OCI-M2 (cell line): Measurements from ENCODE around the gene FGF6.
"Not testable (repeated sequence)": the region's sequence is repeated elsewhere in the genome, so short reads cannot be mapped to it uniquely, and the experiment has no call there.

Experiments
- DNase-seq: peaks from one replicate; lab custom pipeline; 2025; ENCODE audit not compliant: unreplicated experiment; lab: John Stamatoyannopoulos, UW

FGF6 gene

GRCh38 chr12:4421590-4422031 is 24.0 kb downstream of the FGF6 start:
- DNase-seq: no peak

DNA sequence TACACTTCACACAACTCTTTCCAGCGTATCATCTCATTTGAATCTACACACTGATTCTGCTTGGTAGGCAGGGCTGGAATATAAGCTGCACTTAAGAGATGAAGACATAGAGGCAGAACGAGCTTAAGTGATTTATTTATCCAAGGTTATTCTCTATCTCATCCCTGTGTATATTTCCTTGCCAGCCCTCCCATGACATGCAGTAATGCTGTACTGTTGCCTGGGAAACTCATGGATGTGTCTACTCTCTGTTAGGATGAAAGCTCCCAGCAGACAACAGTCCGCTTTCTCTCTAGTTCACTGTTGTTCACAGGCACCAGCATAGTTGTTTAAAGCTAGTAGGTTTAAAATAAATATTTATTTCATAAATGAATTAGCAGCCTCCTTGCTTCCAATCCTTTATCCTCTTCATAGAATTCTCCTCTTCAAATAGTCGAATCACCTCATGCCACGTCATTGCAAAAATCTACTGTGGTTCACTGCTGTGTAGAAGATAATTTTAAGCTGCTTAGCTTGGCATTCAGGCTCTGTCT is 25.4 kb downstream of the FGF6 start:
- DNase-seq: no peak

- no peak for DNase-seq
Measured at GRCh38 chr12:4418913-4419312, 26.7 kb downstream of the FGF6 start.

- no peak for DNase-seq
Measured at GRCh38 chr12:4417936-4418335, 27.7 kb downstream of the FGF6 start.

- DNase-seq: no peak
Measured at GRCh38 chr12:4417455-4417854, 28.2 kb downstream of the FGF6 start.

- DNase-seq: no peak
Measured at GRCh38 chr12:4416276-4416675, 29.3 kb downstream of the FGF6 start.

DNA sequence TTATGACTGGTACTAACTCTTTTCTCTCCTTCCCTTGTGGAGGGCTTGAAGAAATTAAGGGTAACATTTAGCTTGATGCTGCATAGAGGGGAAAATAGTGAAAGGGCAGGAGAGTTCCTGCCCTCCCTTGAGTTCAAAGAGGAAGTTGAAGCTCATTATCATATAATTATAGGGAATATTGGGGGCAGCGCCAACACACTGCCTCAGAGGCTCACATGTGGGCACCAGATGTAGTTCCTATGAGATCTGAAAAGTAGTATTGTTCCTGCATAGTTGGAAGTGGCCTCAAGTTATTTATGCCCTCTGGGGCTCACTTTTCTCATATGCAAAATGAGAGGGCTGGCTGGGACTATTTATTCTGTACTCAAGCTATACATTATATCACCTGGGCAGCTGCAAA is 33.1 kb downstream of the FGF6 start:
- DNase-seq: no peak

GRCh38 chr12:4412056-4412455 is 33.6 kb downstream of the FGF6 start:
- no peak for DNase-seq

DNA sequence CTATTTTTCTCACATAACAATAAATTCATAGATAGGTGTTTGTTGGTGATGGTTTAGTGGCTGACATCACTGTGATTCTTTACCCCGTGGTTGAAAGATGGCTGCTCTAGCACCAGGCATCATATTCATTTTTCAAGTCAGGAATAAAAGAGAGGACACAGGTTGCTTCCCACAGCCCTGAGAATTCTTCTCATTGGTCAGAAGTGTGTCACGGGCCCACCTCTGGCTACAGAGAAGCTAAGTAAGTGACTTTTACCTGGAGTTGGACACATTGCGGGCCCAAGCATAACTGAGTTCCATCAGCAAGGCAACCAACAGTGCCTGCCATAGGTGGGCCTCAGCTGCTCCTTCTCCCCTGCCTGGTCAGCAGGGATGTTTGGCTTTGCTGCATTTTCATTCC is 38.5 kb downstream of the FGF6 start:
- no peak for DNase-seq

GRCh38 chr12:4404877-4405637 is 40.6 kb downstream of the FGF6 start:
- not testable (repeated sequence) for DNase-seq

DNA sequence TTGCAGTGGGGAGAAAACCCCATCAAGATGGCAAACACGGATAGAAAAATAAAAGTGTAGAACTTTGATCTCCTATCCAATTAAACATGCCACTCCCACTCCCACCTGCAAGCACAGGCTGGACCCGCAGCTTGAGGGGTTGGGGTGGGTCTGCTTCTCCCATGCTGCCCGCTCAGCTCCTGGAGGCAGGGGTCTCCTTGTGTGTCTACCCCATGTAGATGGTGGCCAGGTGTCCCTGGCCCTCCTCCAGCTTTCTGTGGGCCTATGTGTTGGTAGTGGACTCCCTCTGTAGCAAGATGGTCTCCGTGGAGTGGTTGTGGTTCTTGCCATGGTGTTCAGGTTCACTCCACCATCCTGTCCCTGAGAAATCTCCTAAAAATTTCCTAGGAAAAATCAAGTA is 42.6 kb downstream of the FGF6 start:
- no peak for DNase-seq

GRCh38 chr12:4401117-4401516 is 44.5 kb downstream of the FGF6 start:
- DNase-seq: no peak

DNA sequence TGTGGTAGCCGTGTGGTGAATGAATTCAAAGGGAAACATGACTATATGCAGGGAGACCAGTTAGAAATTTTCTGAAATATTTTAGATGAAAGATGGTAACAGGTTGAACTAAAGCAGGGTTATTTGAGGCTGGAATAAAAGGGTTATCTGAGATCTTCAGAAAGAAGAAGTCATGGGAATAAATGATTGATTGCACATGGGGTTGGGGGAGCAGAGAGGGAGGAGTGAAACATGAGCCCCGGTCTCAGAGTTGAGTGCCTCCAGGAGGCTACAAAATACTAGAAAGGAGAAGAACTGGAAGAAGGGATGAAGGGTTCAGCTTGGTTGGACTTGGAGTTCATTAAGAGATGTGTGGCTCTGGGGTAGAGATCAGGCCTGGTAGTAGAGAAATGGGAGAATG is 49.8 kb downstream of the FGF6 start:
- DNase-seq: no peak

DNA sequence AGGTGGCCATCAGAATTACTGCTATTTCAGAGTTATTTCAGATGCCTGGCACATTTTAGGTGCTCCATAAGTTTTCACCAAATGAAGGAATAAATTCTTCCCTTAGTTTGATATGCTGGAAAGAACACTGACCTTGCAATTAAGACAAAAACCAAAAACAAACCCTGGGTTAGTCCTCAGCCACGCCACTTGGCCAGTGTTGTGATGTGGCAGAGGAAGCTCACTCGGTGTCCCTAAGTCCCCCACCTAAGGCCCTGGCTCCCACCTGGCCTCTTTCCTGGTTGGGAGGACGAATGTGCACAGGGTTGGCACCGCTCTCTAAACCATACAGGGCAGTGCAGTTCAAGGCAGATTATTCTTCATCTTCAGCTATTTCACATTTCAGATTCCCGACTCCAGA is 52.4 kb downstream of the FGF6 start:
- DNase-seq: no peak

GRCh38 chr12:4392223-4392742 is 53.3 kb downstream of the FGF6 start:
- DNase-seq: no peak

DNA sequence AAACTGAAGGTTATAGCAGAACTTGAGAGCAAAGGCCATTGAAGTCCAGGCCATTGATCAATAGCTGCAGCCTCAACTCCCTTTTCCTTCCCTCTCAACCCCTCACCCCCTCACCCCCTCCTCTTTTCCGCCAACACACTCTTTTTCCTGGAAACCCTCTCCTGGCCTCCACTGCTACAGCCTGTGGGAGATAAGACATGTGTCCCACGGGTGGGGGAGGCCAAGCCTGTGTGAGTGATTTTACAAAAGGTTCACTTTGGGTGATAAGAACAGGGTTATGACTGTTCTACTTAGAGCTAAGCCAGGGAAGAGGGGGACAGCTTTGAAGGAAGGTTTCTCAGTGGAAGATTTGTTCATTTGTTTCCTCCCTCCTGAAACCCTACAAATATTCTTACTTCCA is 57.0 kb downstream of the FGF6 start:
- no peak for DNase-seq

GRCh38 chr12:4388032-4388431 is 57.6 kb downstream of the FGF6 start:
- no peak for DNase-seq

GRCh38 chr12:4387607-4388006 is 58.0 kb downstream of the FGF6 start:
- DNase-seq: no peak

DNA sequence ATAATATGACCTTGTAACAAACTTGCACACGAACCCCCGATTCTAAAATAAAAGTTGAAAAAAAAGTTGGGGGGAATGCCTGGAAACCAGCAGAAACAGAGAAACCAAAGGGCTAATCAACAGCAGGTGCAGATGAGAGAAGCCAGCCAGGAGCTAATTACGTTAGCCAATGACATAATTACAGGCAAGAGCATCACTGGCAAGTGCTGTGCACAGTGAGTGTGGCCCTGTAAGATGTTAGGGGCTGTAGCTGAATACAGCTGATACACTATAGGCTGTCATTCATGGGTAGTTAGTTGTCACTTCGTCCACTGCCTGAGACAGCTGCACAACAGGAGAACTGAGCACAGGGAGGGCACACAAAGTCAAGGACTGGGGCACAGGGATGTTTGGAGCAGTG is 58.8 kb downstream of the FGF6 start:
- DNase-seq: no peak
